GM23338 (cell line): ENCODE results near the gene SLC4A4. TPM values are rescaled to one million over a fixed set of nuclear protein-coding genes. Genes with fewer than 3 reads are reported as not detected.

Experiments
- ATAC-seq: fragments of 200-7000 bp; cut with Tn5 transposase; 3 replicates; pipeline ENCODE4 v1.9.1; 2020
- DNase-seq: peaks from one replicate; pipeline ENCODE4 v3.0.0-alpha.2; 2015; ENCODE audit warnings: low spot score
- H2AFZ ChIP-seq: fragments of 200-600 bp; sonication (generic); 2 replicates; pipeline ENCODE4 v1.8.0; 2016; ENCODE audit warnings: antibody characterized with exemption, mild to moderate bottlenecking, moderate library complexity
- H3F3A ChIP-seq: fragments of 200-600 bp; sonication (generic); replicated peaks from 2 replicates; pipeline ENCODE4 v1.8.0; 2017; ENCODE audit warnings: antibody characterized with exemption, mixed run types, low read depth
- H3K27ac ChIP-seq: fragments of 200-600 bp; sonication (generic); 2 replicates; pipeline ENCODE4 v1.6.1; 2016; ENCODE audit warnings: low read depth
- H3K27me3 ChIP-seq: fragments of 200-600 bp; sonication (generic); 2 replicates; pipeline ENCODE4 v1.8.0; 2016; ENCODE audit warnings: mild to moderate bottlenecking, mixed run types, moderate library complexity; ENCODE audit not compliant: insufficient read depth
- H3K36me3 ChIP-seq: fragments of 200-600 bp; sonication (generic); 2 replicates; pipeline ENCODE4 v1.8.0; 2016; ENCODE audit warnings: mild to moderate bottlenecking; ENCODE audit not compliant: insufficient read depth
- H3K4me1 ChIP-seq: fragments of 200-600 bp; sonication (generic); 2 replicates; pipeline ENCODE4 v1.8.0; 2016; ENCODE audit warnings: mild to moderate bottlenecking, moderate library complexity; ENCODE audit not compliant: insufficient read depth
- H3K4me2 ChIP-seq: fragments of 200-600 bp; sonication (generic); 2 replicates; pipeline ENCODE4 v1.7.1; 2017; ENCODE audit warnings: mixed run types
- H3K4me3 ChIP-seq: fragments of 200-600 bp; sonication (generic); 2 replicates; pipeline ENCODE4 v1.6.1; 2016; ENCODE audit warnings: mixed run types
- H3K79me2 ChIP-seq: fragments of 200-600 bp; sonication (generic); replicated peaks from 2 replicates; pipeline ENCODE4 v1.8.0; 2017; ENCODE audit warnings: mild to moderate bottlenecking; ENCODE audit not compliant: insufficient read depth
- H3K9me2 ChIP-seq: fragments of 200-600 bp; sonication (generic); 2 replicates; pipeline ENCODE4 v1.8.0; 2017; ENCODE audit not compliant: insufficient read depth
- H4K20me1 ChIP-seq: fragments of 200-600 bp; sonication (generic); replicated peaks from 2 replicates; pipeline ENCODE4 v1.8.0; 2017; ENCODE audit warnings: mild to moderate bottlenecking; ENCODE audit not compliant: insufficient read depth
- H3K27ac Mint-ChIP-seq: 2 replicates; pipeline ENCODE4 v1.8.0; 2020; ENCODE audit warnings: inconsistent platforms, mild to moderate bottlenecking, moderate library complexity, mixed read lengths
- H3K27me3 Mint-ChIP-seq: 3 replicates; pipeline ENCODE4 v1.8.0; 2022; ENCODE audit warnings: low read depth, mild to moderate bottlenecking, moderate library complexity, mixed read lengths, inconsistent platforms; ENCODE audit not compliant: insufficient read depth, poor library complexity
- H3K36me3 Mint-ChIP-seq: 3 replicates; pipeline ENCODE4 v1.8.0; 2021; ENCODE audit warnings: low read depth, mild to moderate bottlenecking, inconsistent platforms, moderate library complexity, mixed read lengths
- H3K4me1 Mint-ChIP-seq: 3 replicates; pipeline ENCODE4 v1.8.0; 2020; ENCODE audit warnings: mild to moderate bottlenecking, inconsistent platforms, mixed read lengths
- H3K4me3 Mint-ChIP-seq: 3 replicates; pipeline ENCODE4 v1.8.0; 2021; ENCODE audit warnings: moderate library complexity, mild to moderate bottlenecking, inconsistent platforms, mixed read lengths
- H3K9me3 Mint-ChIP-seq: 3 replicates; pipeline ENCODE4 v1.8.0; 2020; ENCODE audit warnings: moderate library complexity, mild to moderate bottlenecking, inconsistent platforms, mixed read lengths
- CREB1 ChIP-seq: fragments of 250-450 bp; sonication (Bioruptor Pico); IDR thresholded peaks from 2 replicates; pipeline ENCODE4 v1.5.0; 2020; ENCODE audit warnings: low read depth, mild to moderate bottlenecking, moderate library complexity
- EZH2 ChIP-seq: fragments of 200-600 bp; sonication (generic); IDR thresholded peaks from one replicate; pipeline ENCODE4 v1.8.0; 2017; ENCODE audit warnings: antibody characterized with exemption, mild to moderate bottlenecking, low read depth; ENCODE audit not compliant: unreplicated experiment
- EZH2phosphoT487 ChIP-seq: fragments of 200-600 bp; sonication (generic); IDR thresholded peaks from one replicate; pipeline ENCODE4 v1.8.1; 2018; ENCODE audit warnings: antibody characterized with exemption; ENCODE audit not compliant: unreplicated experiment
- JUNB ChIP-seq: IDR thresholded peaks from one replicate; pipeline ENCODE4 v1.6.1; 2016; ENCODE audit warnings: antibody characterized with exemption; ENCODE audit not compliant: unreplicated experiment
- NANOG ChIP-seq: IDR thresholded peaks from 2 replicates; pipeline ENCODE4 v1.6.1; 2016; ENCODE audit warnings: antibody characterized with exemption, borderline replicate concordance
- POLR2AphosphoS5 ChIP-seq: IDR thresholded peaks from 2 replicates; pipeline ENCODE4 v1.6.1; 2016; ENCODE audit warnings: antibody characterized with exemption, low read depth
- STAT1 ChIP-seq: IDR thresholded peaks from one replicate; pipeline ENCODE4 v1.6.1; 2016; ENCODE audit warnings: antibody characterized with exemption; ENCODE audit not compliant: unreplicated experiment
- ZNF114 ChIP-seq: fragments of 250-450 bp; sonication (Bioruptor Pico); IDR thresholded peaks from 2 replicates; pipeline ENCODE4 v1.5.0; 2020; ENCODE audit warnings: mild to moderate bottlenecking, moderate library complexity
- ZNF331 ChIP-seq: fragments of 250-450 bp; sonication (Bioruptor Pico); IDR thresholded peaks from 2 replicates; pipeline ENCODE4 v1.5.0; 2020; ENCODE audit warnings: low read depth, mild to moderate bottlenecking, moderate library complexity
- polyA plus RNA-seq: library from polyadenylated mRNA; unstranded; fragments of >200 nt; fragmentation: Nextera tagmentation; extraction: Ambion mirVana; gene quantifications from 2 replicates; pipeline ENCODE4 v1.2.1, GENCODE V29; 2016
- total RNA-seq: library from RNA; depleted of rRNA; stranded (reverse); fragments of >200 nt; shearing (Covaris generic); gene quantifications from 2 replicates; pipeline ENCODE4 v1.2.3, GENCODE V29; 2014
- TF ChIP-seq, protein P1 (sequence below), 2 experiments: fragments of 200-600 bp in 1 of 2; sonication (generic) in 1 of 2; conservative IDR thresholded peaks; 2 replicates each; pipeline versions ENCODE4 v1.5.1 to v1.6.1; 2016 to 2017; ENCODE audit warnings: antibody characterized with exemption in 2 of 2, low read depth in 2 of 2, mild to moderate bottlenecking in 2 of 2, moderate library complexity in 1 of 2
- TF ChIP-seq, protein P2 (sequence below): IDR thresholded peaks from one replicate; pipeline ENCODE4 v1.6.1; 2018; ENCODE audit warnings: antibody characterized with exemption; ENCODE audit not compliant: unreplicated experiment
- TF ChIP-seq, protein P3 (sequence below): fragments of 250-450 bp; sonication (Bioruptor Pico); IDR thresholded peaks from 2 replicates; pipeline ENCODE4 v1.5.0; 2020; ENCODE audit warnings: mild to moderate bottlenecking, moderate library complexity
- TF ChIP-seq, protein P4 (sequence below): IDR thresholded peaks from 2 replicates; pipeline ENCODE4 v1.6.1; 2016; ENCODE audit warnings: antibody characterized with exemption

Gene SLC4A4
- total and polyA plus RNA-seq, 2 experiments from 2014 or later: 1.0 to 1.5 TPM

DNA sequence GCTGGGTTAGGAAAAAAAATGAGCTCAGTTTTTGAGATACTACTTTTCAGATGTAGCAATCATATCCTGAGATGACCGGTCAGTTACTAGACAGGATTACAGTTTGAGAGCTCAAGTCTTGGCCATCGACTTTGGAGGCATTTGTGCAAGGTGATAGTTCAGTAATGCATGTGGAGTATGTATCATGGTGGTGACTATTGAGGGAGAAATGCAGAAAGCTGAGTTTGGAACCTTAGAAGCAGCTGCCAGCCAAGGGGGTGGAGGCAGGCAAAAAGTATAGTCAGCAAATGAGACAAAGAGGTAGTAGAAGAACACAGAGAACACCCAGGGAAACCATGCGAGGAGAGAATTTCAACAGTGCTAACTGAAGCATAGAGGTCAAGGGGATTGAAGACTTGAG lies 48.7 kb upstream of the SLC4A4 start:
- H3K27me3 ChIP-seq: no peaks in the 10 kb centered on the region
- H3K4me3 ChIP-seq: no peak overlapping the region
- Mint-ChIP-seq H3K4me1 (no peaks in the 10 kb centered on the region), H3K9me3 (no peaks in the 10 kb centered on the region), H3K27ac (no peak overlapping the region), H3K4me3 (no peak overlapping the region), H3K36me3 (no peaks in the 10 kb centered on the region), H3K27me3 (peaks cover 3% of the 10 kb centered on the region)
- DNase-seq: no peak
- TF ChIP-seq JUNB (no peak), POLR2AphosphoS5 (no peak), EZH2 (no peak), ZNF331 (CRISPR knock-in tag) (no peak), EZH2phosphoT487 (no peak), STAT1 (no peak), NANOG (no peak), CREB1 (CRISPR knock-in tag) (no peak), ZNF114 (CRISPR knock-in tag) (no peak)
- TF ChIP-seq, protein P1, sequence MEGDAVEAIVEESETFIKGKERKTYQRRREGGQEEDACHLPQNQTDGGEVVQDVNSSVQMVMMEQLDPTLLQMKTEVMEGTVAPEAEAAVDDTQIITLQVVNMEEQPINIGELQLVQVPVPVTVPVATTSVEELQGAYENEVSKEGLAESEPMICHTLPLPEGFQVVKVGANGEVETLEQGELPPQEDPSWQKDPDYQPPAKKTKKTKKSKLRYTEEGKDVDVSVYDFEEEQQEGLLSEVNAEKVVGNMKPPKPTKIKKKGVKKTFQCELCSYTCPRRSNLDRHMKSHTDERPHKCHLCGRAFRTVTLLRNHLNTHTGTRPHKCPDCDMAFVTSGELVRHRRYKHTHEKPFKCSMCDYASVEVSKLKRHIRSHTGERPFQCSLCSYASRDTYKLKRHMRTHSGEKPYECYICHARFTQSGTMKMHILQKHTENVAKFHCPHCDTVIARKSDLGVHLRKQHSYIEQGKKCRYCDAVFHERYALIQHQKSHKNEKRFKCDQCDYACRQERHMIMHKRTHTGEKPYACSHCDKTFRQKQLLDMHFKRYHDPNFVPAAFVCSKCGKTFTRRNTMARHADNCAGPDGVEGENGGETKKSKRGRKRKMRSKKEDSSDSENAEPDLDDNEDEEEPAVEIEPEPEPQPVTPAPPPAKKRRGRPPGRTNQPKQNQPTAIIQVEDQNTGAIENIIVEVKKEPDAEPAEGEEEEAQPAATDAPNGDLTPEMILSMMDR (conservative IDR thresholded peaks at IDR 0.05; ENCODE audit: low read depth in 2 of 2): no peak
- TF ChIP-seq, protein P2, sequence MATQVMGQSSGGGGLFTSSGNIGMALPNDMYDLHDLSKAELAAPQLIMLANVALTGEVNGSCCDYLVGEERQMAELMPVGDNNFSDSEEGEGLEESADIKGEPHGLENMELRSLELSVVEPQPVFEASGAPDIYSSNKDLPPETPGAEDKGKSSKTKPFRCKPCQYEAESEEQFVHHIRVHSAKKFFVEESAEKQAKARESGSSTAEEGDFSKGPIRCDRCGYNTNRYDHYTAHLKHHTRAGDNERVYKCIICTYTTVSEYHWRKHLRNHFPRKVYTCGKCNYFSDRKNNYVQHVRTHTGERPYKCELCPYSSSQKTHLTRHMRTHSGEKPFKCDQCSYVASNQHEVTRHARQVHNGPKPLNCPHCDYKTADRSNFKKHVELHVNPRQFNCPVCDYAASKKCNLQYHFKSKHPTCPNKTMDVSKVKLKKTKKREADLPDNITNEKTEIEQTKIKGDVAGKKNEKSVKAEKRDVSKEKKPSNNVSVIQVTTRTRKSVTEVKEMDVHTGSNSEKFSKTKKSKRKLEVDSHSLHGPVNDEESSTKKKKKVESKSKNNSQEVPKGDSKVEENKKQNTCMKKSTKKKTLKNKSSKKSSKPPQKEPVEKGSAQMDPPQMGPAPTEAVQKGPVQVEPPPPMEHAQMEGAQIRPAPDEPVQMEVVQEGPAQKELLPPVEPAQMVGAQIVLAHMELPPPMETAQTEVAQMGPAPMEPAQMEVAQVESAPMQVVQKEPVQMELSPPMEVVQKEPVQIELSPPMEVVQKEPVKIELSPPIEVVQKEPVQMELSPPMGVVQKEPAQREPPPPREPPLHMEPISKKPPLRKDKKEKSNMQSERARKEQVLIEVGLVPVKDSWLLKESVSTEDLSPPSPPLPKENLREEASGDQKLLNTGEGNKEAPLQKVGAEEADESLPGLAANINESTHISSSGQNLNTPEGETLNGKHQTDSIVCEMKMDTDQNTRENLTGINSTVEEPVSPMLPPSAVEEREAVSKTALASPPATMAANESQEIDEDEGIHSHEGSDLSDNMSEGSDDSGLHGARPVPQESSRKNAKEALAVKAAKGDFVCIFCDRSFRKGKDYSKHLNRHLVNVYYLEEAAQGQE: no peak
- TF ChIP-seq, protein P3, sequence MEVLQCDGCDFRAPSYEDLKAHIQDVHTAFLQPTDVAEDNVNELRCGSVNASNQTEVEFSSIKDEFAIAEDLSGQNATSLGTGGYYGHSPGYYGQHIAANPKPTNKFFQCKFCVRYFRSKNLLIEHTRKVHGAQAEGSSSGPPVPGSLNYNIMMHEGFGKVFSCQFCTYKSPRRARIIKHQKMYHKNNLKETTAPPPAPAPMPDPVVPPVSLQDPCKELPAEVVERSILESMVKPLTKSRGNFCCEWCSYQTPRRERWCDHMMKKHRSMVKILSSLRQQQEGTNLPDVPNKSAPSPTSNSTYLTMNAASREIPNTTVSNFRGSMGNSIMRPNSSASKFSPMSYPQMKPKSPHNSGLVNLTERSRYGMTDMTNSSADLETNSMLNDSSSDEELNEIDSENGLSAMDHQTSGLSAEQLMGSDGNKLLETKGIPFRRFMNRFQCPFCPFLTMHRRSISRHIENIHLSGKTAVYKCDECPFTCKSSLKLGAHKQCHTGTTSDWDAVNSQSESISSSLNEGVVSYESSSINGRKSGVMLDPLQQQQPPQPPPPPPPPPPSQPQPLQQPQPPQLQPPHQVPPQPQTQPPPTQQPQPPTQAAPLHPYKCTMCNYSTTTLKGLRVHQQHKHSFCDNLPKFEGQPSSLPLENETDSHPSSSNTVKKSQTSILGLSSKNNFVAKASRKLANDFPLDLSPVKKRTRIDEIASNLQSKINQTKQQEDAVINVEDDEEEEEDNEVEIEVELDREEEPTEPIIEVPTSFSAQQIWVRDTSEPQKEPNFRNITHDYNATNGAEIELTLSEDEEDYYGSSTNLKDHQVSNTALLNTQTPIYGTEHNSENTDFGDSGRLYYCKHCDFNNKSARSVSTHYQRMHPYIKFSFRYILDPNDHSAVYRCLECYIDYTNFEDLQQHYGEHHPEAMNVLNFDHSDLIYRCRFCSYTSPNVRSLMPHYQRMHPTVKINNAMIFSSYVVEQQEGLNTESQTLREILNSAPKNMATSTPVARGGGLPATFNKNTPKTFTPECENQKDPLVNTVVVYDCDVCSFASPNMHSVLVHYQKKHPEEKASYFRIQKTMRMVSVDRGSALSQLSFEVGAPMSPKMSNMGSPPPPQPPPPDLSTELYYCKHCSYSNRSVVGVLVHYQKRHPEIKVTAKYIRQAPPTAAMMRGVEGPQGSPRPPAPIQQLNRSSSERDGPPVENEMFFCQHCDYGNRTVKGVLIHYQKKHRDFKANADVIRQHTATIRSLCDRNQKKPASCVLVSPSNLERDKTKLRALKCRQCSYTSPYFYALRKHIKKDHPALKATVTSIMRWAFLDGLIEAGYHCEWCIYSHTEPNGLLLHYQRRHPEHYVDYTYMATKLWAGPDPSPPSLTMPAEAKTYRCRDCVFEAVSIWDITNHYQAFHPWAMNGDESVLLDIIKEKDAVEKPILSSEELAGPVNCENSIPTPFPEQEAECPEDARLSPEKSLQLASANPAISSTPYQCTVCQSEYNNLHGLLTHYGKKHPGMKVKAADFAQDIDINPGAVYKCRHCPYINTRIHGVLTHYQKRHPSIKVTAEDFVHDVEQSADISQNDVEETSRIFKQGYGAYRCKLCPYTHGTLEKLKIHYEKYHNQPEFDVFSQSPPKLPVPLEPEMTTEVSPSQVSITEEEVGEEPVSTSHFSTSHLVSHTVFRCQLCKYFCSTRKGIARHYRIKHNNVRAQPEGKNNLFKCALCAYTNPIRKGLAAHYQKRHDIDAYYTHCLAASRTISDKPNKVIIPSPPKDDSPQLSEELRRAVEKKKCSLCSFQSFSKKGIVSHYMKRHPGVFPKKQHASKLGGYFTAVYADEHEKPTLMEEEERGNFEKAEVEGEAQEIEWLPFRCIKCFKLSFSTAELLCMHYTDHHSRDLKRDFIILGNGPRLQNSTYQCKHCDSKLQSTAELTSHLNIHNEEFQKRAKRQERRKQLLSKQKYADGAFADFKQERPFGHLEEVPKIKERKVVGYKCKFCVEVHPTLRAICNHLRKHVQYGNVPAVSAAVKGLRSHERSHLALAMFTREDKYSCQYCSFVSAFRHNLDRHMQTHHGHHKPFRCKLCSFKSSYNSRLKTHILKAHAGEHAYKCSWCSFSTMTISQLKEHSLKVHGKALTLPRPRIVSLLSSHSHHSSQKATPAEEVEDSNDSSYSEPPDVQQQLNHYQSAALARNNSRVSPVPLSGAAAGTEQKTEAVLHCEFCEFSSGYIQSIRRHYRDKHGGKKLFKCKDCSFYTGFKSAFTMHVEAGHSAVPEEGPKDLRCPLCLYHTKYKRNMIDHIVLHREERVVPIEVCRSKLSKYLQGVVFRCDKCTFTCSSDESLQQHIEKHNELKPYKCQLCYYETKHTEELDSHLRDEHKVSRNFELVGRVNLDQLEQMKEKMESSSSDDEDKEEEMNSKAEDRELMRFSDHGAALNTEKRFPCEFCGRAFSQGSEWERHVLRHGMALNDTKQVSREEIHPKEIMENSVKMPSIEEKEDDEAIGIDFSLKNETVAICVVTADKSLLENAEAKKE (CRISPR knock-in tag): no peak
- TF ChIP-seq, protein P4, sequence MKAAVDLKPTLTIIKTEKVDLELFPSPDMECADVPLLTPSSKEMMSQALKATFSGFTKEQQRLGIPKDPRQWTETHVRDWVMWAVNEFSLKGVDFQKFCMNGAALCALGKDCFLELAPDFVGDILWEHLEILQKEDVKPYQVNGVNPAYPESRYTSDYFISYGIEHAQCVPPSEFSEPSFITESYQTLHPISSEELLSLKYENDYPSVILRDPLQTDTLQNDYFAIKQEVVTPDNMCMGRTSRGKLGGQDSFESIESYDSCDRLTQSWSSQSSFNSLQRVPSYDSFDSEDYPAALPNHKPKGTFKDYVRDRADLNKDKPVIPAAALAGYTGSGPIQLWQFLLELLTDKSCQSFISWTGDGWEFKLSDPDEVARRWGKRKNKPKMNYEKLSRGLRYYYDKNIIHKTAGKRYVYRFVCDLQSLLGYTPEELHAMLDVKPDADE: no peak
- no peak overlapping the region for H3K27ac ChIP-seq
- H3F3A ChIP-seq: no peaks in the 10 kb centered on the region
- no peak overlapping the region for H3K4me2 ChIP-seq
- no peak for ATAC-seq
- no peaks in the 10 kb centered on the region for H4K20me1 ChIP-seq
- no peaks in the 10 kb centered on the region for H3K4me1 ChIP-seq
- H3K36me3 ChIP-seq: no peaks in the 10 kb centered on the region
- H2AFZ ChIP-seq: no peak overlapping the region
- no peaks in the 10 kb centered on the region for H3K79me2 ChIP-seq
- no peaks in the 10 kb centered on the region for H3K9me2 ChIP-seq
